K562 treated with DMSO at 1 percent for 12 hours (cell line): ENCODE results near the gene ME2. TPM values are rescaled to one million over a fixed set of nuclear protein-coding genes. Genes with fewer than 3 reads are reported as not detected.

ENCODE experiments used
- total RNA-seq: library from RNA; unstranded; fragments of 300-600 nt; gene quantifications from 2 replicates; pipeline ENCODE4 v1.2.3, GENCODE V29; 2022; ENCODE audit not compliant: insufficient read depth

ME2 gene
- total RNA-seq, result 6.5 and 19.0 TPM in 2 replicates

GRCh38 chr18:50878345-50879301 lies at the start of gene ME2:
ME2 (plus strand) TSS chr18:50879118; CDS start chr18:50895821, 16,703 bp downstream.

GRCh38 chr18:50967714-50968661 lies 89.1 kb downstream of the ME2 start, which contains the start of gene ELAC1:
ELAC1 (plus strand) TSS chr18:50968040; CDS start chr18:50974405, 6,365 bp downstream.

Other genes with a start within 250 kb of the ME2 start
- not detected in 2 replicates for gene MRO, start 59.1 kb upstream of the ME2 start, total RNA-seq
- 4.2 and 5.0 TPM in 2 replicates for gene ELAC1, start 88.9 kb downstream of the ME2 start, total RNA-seq
- 14.0 and 34.7 TPM in 2 replicates for gene SMAD4, start 151.1 kb downstream of the ME2 start, total RNA-seq